CD1c-positive myeloid dendritic cell (primary cell): ENCODE data around the gene KLHL20.
A peak's percentile ranks its signal among the peaks of the same experiment; 100 is the strongest.
"Not testable (repeated sequence)": the region's sequence is repeated elsewhere in the genome, so short reads cannot be mapped to it uniquely, and the experiment has no call there.

ENCODE experiments used
- DNase-seq: peaks from one replicate; pipeline ENCODE4 v3.0.0-alpha.2; 2016; ENCODE audit errors: extremely low spot score

Gene KLHL20

DNA sequence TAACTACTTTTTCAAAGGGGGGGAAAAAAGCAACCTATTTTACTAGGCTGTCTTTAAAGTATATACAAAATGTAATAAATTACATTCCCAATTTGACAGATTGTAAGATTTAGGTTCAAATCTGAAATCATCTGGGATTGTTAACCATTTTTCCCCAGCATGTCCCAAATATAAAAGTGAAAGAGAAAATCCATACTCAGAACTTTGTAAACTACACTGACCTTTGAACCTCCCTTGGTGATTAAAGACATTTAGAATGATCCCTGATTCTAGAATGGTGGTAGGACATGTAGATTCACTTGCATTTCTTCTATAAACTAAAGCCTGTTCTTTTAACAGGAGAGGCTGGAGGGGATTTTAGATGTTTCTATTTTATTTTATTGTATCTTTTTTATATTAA lies 39.0 kb downstream of the KLHL20 start:
- no peak for DNase-seq

DNA sequence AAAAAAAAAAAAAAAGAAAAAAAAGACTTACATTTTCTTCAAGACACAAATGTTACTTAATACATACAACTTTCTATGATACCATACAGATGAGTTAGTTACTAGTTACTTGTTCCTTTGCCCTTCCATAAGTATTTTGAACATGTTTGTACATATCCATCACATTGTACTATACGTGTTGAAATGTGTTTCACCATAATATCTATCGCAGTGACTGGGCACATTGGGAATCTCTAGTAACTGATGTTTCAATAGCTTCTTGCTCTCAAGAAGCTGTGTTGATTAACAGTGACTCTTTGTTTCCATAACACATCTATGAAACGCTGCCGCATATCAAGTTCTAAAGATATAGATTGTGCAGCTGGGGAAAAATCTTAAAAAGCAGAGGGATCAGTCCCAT lies 42.9 kb downstream of the KLHL20 start:
- DNase-seq = no peak

DNA sequence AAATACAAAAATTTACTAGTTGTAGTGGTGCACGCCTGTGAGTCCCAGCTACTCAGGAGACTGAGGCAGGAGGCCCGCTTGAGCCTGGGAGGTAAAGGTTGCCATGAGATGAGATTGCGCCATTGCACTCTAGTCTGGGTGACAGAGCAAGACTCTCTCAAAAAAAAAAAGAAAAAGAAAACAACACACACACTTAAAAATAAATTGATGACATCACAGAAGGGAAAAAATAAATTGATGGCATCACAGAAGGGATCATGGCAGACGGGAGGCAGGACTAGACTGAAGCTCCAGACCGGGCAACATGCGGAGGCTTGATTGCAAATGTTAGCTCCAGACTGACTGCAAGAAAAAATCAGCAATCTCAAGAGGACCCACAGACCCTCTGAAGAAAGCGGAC lies 43.3 kb downstream of the KLHL20 start:
- no peak for DNase-seq

- no peak for DNase-seq
Measured at GRCh38 chr1:173758980-173759379, 44.2 kb downstream of the KLHL20 start.

- not testable (repeated sequence) for DNase-seq
Measured at GRCh38 chr1:173764331-173764730, 49.5 kb downstream of the KLHL20 start.

GRCh38 chr1:173768206-173768605 lies 53.4 kb downstream of the KLHL20 start:
- DNase-seq = no peak

DNA sequence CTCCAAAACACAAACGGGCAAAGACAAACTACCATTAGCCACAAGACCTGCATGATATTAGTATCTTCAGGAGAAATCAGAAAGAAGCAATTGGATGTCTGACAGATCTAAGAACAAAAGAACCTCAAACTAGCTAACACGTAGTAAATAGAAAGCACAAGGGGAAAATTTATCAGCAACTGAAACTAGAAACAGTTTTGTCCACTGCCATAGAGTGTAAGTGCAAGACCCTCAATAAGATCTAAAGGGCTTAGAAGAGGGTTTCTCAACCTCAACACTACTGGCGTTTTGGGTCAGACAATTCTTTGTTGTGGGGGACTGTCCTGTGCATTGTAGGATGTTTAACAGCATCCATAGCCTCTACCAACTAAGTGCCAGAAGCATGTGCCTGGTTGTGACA lies 54.0 kb downstream of the KLHL20 start:
- DNase-seq = no peak

- not testable (repeated sequence) for DNase-seq
Measured at GRCh38 chr1:173770330-173770729, 55.5 kb downstream of the KLHL20 start.

DNA sequence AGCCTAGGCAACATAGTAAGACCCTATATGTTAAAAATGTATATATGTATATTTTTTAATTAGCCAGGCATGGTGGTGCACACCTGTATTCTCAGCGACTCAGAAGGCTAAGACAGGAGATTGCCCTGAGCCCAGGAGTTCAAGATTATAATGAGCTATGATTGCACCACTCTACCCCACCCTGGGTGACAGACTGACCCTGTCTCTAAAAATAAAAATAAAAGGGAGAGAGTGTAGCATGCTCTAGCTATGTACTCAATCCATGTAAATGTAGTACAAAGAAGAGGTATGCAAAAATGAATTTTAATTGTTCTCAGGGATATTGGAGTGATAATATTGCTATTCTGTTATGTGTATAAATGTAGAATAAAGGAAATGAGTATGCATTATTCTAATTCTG lies 56.8 kb downstream of the KLHL20 start:
- DNase-seq = no peak

- peak; percentile 42 for DNase-seq
Measured at GRCh38 chr1:173775578-173776226, 60.9 kb downstream of the KLHL20 start.

DNA sequence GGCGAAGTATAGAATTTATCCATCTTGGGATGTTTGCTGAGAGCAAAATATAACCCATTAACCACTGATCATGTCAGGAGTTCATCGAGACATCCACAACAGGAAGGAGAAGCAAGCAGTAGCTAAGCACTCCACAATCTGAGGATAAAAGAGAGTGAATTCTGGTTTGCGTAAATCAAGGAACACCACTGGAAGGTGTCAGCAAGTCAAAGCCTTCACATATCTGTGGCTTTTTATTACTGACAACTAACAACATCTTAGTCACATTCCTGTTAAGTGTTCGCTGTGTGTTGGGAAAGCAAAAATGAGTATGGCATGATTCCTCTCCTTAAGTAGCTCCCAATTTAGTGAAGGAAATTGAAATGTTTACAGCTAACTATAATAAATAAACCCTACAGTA lies 65.2 kb downstream of the KLHL20 start:
- DNase-seq = no peak

GRCh38 chr1:173784997-173785396 lies 70.2 kb downstream of the KLHL20 start:
- DNase-seq = no peak

- DNase-seq = no peak
Measured at GRCh38 chr1:173789841-173790240, 75.1 kb downstream of the KLHL20 start.

DNA sequence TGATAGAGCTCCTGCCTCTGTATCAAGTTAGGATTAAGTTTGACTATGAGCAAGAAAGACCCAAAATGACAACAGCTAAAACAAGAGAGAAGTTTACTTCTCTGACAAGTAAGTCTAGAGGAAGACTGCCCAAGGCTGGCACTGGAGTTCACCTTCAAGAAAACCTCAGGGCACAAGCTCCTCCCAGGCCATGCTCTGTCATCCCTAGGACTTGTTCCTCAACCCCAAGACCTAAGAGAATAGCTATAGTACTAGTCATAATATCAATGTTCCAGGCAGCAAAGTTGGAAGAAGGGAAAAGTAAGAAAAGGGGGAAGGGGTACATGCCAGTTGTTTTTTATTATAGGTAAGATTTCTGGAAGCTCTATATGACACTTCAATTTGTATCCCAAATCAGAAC lies 83.3 kb downstream of the KLHL20 start:
- no peak for DNase-seq

DNA sequence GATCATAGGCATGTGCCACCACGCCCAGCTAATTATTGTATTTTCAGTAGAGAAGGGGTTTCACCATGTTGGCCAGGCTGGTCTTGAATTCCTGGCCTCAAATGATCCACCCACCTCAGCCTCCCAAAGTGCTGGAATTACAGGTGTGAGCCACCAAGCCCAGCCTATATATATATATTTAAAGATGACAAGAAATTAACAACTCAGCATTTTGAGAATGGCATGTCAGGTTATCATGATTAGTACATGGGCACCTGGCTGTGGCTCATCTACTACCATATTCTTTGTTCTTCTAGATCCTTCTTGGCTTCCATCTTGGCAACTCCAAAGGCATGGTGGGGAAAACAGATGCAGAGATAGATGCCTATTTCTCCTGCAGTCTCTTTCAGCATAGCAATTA lies 85.2 kb downstream of the KLHL20 start:
- DNase-seq = not testable (repeated sequence)

GRCh38 chr1:173802961-173803360 lies 88.2 kb downstream of the KLHL20 start:
- DNase-seq = no peak

DNA sequence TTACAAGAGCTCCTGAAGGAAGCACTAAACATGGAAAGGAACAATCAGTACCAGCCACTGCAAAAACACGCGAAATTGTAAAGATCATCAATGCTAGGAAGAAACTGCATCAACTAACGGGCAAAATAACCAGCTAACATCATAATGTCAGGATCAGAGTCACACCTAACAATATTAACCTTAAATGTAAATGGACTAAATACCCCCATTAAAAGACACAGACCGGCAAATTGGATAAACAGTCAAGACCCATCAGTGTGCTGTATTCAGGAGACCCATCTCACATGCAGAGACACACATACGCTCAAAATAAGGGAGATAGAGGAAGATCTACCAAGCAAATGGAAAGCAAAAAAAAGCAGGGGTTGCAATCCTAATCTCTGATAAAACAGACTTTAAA lies 98.9 kb downstream of the KLHL20 start:
- not testable (repeated sequence) for DNase-seq

- DNase-seq = no peak
Measured at GRCh38 chr1:173818459-173818858, 103.7 kb downstream of the KLHL20 start.

DNA sequence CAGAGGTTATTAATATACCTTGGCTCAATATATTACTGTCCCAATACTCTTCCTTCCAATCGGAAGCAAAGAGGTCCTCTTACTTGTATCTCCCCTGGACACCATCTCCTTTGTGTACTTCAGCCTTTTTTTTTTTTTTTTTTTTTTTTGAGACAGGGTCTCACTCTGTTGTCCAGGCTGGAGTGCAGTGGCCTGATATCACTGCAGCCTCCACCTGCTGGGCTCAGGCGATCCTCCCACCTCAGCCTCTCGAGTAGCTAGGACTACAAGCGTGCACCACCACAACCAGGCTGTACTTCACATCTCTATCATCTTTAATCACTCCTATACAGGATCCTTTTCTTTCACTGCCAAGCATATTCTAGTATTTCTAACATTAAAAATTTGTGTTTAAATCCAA lies 106.9 kb downstream of the KLHL20 start:
- no peak for DNase-seq

DNA sequence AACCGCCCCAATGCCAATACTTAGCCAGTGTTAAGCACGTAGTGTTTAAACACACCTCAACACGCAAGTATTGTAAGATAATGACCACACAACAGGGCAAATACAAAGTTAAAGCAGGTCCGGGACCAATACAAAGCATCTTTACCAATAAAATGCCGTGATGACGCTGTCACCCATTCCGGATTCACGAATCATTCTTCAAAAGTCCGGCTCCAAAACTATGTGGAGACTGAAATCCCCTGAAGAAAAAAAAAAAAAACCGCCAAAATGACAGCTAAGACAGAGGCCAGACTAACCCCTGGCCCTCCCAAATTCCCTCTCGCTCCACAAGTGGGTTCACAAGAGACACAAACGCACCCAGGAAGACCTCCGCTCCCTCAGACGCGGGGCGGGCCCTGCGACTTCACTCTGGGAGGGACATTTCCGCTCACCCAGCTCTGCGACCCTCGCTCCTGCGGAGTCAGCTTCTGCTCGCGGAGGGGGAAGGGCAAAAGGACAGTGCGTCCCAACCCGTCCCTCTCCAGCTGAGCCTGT lies 109.1 kb downstream of the KLHL20 start:
- no peak for DNase-seq

GRCh38 chr1:173824315-173825081 lies 109.7 kb downstream of the KLHL20 start, which contains the start of the genes CENPL and DARS2:
CENPL (minus strand) TSS chr1:173824883; CDS start chr1:173811299, 13,584 bp downstream.
DARS2 (plus strand) TSS chr1:173824673; CDS start chr1:173825230, 557 bp downstream.
- peak; percentile 98 for DNase-seq

GRCh38 chr1:173827611-173828010 lies 112.8 kb downstream of the KLHL20 start:
- DNase-seq = no peak

- no peak for DNase-seq
Measured at GRCh38 chr1:173832748-173833147, 118.0 kb downstream of the KLHL20 start.
